Measurements from ENCODE around the gene FBXW7.

Gene FBXW7

DNA sequence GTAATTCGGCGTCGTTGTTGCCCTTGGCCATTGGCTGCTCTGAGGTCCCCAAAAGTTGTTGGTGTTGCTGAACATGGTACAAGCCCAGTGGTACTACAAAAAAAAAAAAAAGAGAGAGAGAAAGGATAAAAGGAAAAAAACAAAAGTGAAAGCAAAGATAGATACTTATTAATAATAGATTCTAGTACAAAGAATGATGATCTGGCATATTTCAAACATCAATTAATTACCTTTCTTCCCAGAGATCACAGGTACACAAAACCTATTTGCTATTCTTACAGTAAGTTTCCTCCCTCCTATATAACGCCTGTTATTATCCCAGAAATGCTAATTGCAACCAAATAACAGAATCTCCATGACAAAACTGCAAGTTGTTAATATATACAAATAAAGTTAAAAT is 188.9 kb downstream of the FBXW7 start:
- no peak overlapping the region for H3K4me3 ChIP-seq (ENCODE audit: low read length)
- no peaks in the 10 kb centered on the region for H3K27me3 ChIP-seq (ENCODE audit: control insufficient read depth, insufficient read depth, low read length)
- H3K4me1 ChIP-seq (ENCODE audit: control insufficient read depth, insufficient read depth, low read length) = no peaks in the 10 kb centered on the region
- H3K9ac ChIP-seq (ENCODE audit: low read length) = no peak overlapping the region
- no peak overlapping the region for H3K27ac ChIP-seq (ENCODE audit: low read depth, low read length)
- H3K36me3 ChIP-seq (ENCODE audit: control insufficient read depth, insufficient read depth, low read length) = no peaks in the 10 kb centered on the region

GRCh38 chr4:152346526-152346925 is 189.4 kb downstream of the FBXW7 start:
- Histone ChIP-seq H3K4me3 (ENCODE audit: low read length) (no peak overlapping the region), H3K27me3 (ENCODE audit: control insufficient read depth, insufficient read depth, low read length) (no peaks in the 10 kb centered on the region), H3K27ac (ENCODE audit: low read depth, low read length) (no peak overlapping the region), H3K4me1 (ENCODE audit: control insufficient read depth, insufficient read depth, low read length) (no peaks in the 10 kb centered on the region), H3K9ac (ENCODE audit: low read length) (no peak overlapping the region), H3K36me3 (ENCODE audit: control insufficient read depth, insufficient read depth, low read length) (no peaks in the 10 kb centered on the region)

- Histone ChIP-seq H3K4me3 (ENCODE audit: low read length) (no peak overlapping the region), H3K4me1 (ENCODE audit: control insufficient read depth, insufficient read depth, low read length) (no peaks in the 10 kb centered on the region), H3K36me3 (ENCODE audit: control insufficient read depth, insufficient read depth, low read length) (no peaks in the 10 kb centered on the region), H3K9ac (ENCODE audit: low read length) (no peak overlapping the region), H3K27me3 (ENCODE audit: control insufficient read depth, insufficient read depth, low read length) (no peaks in the 10 kb centered on the region), H3K27ac (ENCODE audit: low read depth, low read length) (no peak overlapping the region)
Measured at GRCh38 chr4:152344001-152344400, 191.9 kb downstream of the FBXW7 start.

GRCh38 chr4:152342293-152342692 is 193.6 kb downstream of the FBXW7 start:
- Histone ChIP-seq H3K27ac (ENCODE audit: low read depth, low read length) (no peak overlapping the region), H3K36me3 (ENCODE audit: control insufficient read depth, insufficient read depth, low read length) (no peaks in the 10 kb centered on the region), H3K27me3 (ENCODE audit: control insufficient read depth, insufficient read depth, low read length) (no peaks in the 10 kb centered on the region), H3K4me1 (ENCODE audit: control insufficient read depth, insufficient read depth, low read length) (no peaks in the 10 kb centered on the region), H3K9ac (ENCODE audit: low read length) (no peak overlapping the region), H3K4me3 (ENCODE audit: low read length) (no peak overlapping the region)

GRCh38 chr4:152340818-152341217 is 195.1 kb downstream of the FBXW7 start:
- Histone ChIP-seq H3K27me3 (ENCODE audit: control insufficient read depth, insufficient read depth, low read length) (no peaks in the 10 kb centered on the region), H3K9ac (ENCODE audit: low read length) (no peak overlapping the region), H3K4me1 (ENCODE audit: control insufficient read depth, insufficient read depth, low read length) (no peaks in the 10 kb centered on the region), H3K4me3 (ENCODE audit: low read length) (no peak overlapping the region), H3K36me3 (ENCODE audit: control insufficient read depth, insufficient read depth, low read length) (no peaks in the 10 kb centered on the region), H3K27ac (ENCODE audit: low read depth, low read length) (no peak overlapping the region)

DNA sequence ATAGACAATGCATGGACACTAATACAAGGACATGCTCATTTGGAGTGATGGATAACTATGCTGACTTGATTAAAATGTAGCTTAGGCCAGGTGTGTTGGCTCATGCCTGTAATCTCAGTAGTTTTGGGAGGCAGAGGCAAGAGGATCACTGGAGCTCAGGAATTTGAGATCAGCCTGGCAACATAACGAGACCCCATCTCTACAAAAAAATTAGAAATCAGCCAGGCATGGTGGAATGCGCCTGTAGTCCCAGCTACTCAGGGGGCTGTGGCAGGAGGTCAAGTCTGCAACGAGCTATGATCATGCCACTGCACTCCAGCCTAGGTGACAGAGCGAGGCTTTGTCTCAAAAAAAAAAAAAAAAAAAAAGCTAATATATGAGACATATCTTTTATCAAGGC is 196.3 kb downstream of the FBXW7 start:
- H3K36me3 ChIP-seq (ENCODE audit: control insufficient read depth, insufficient read depth, low read length) = no peaks in the 10 kb centered on the region
- H3K27ac ChIP-seq (ENCODE audit: low read depth, low read length) = no peak overlapping the region

GRCh38 chr4:152334931-152335330 is 201.0 kb downstream of the FBXW7 start:
- no peak overlapping the region for H3K9ac ChIP-seq (ENCODE audit: low read length)
- no peaks in the 10 kb centered on the region for H3K4me1 ChIP-seq (ENCODE audit: control insufficient read depth, insufficient read depth, low read length)
- H3K36me3 ChIP-seq (ENCODE audit: control insufficient read depth, insufficient read depth, low read length) = no peaks in the 10 kb centered on the region
- no peak overlapping the region for H3K4me3 ChIP-seq (ENCODE audit: low read length)
- H3K27me3 ChIP-seq (ENCODE audit: control insufficient read depth, insufficient read depth, low read length) = no peaks in the 10 kb centered on the region
- no peak overlapping the region for H3K27ac ChIP-seq (ENCODE audit: low read depth, low read length)

More for the DNA sequence above, 196.3 kb downstream of the FBXW7 start:
- H3K27me3 ChIP-seq (ENCODE audit: control insufficient read depth, insufficient read depth, low read length) = no peaks in the 10 kb centered on the region
- no peak overlapping the region for H3K9ac ChIP-seq (ENCODE audit: low read length)
- H3K4me3 ChIP-seq (ENCODE audit: low read length) = no peak overlapping the region
- no peaks in the 10 kb centered on the region for H3K4me1 ChIP-seq (ENCODE audit: control insufficient read depth, insufficient read depth, low read length)

- no peaks in the 10 kb centered on the region for H3K36me3 ChIP-seq (ENCODE audit: control insufficient read depth, insufficient read depth, low read length)
- no peak overlapping the region for H3K9ac ChIP-seq (ENCODE audit: low read length)
- H3K4me3 ChIP-seq (ENCODE audit: low read length) = no peak overlapping the region
- no peaks in the 10 kb centered on the region for H3K4me1 ChIP-seq (ENCODE audit: control insufficient read depth, insufficient read depth, low read length)
- no peaks in the 10 kb centered on the region for H3K27me3 ChIP-seq (ENCODE audit: control insufficient read depth, insufficient read depth, low read length)
- no peak overlapping the region for H3K27ac ChIP-seq (ENCODE audit: low read depth, low read length)
Measured at GRCh38 chr4:152331042-152331441, 204.8 kb downstream of the FBXW7 start.

DNA sequence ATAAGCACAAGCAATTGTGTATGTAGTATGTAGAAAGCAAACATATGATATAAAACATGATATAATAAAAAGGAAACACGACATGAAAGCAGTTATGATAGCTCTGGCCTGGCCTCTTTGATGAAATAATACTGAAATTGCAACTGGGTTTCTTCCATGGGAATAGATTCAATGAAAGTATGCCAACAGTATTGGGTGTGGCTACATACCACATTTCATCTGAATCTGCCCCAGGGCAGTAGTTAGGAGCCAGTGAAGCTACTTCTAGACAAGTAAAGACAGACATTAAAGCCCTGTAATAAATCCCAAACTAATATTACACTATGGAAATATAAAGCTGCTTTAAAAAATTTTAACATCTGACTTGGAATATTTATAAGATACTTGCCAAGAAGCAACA is 207.3 kb downstream of the FBXW7 start:
- H3K27ac ChIP-seq (ENCODE audit: low read depth, low read length) = no peak overlapping the region
- no peak overlapping the region for H3K9ac ChIP-seq (ENCODE audit: low read length)
- no peak overlapping the region for H3K4me3 ChIP-seq (ENCODE audit: low read length)
- no peaks in the 10 kb centered on the region for H3K4me1 ChIP-seq (ENCODE audit: control insufficient read depth, insufficient read depth, low read length)
- no peaks in the 10 kb centered on the region for H3K27me3 ChIP-seq (ENCODE audit: control insufficient read depth, insufficient read depth, low read length)
- no peaks in the 10 kb centered on the region for H3K36me3 ChIP-seq (ENCODE audit: control insufficient read depth, insufficient read depth, low read length)

GRCh38 chr4:152327606-152328453 is 208.1 kb downstream of the FBXW7 start:
- H3K36me3 ChIP-seq (ENCODE audit: control insufficient read depth, insufficient read depth, low read length) = peaks cover 3% of the 10 kb centered on the region
- no peak overlapping the region for H3K27ac ChIP-seq (ENCODE audit: low read depth, low read length)
- no peaks in the 10 kb centered on the region for H3K4me1 ChIP-seq (ENCODE audit: control insufficient read depth, insufficient read depth, low read length)
- H3K4me3 ChIP-seq (ENCODE audit: low read length) = no peak overlapping the region
- no peaks in the 10 kb centered on the region for H3K27me3 ChIP-seq (ENCODE audit: control insufficient read depth, insufficient read depth, low read length)
- H3K9ac ChIP-seq (ENCODE audit: low read length) = no peak overlapping the region

GRCh38 chr4:152325831-152326230 is 210.1 kb downstream of the FBXW7 start:
- H3K36me3 ChIP-seq (ENCODE audit: control insufficient read depth, insufficient read depth, low read length) = peaks cover 6% of the 10 kb centered on the region
- H3K27ac ChIP-seq (ENCODE audit: low read depth, low read length) = no peak overlapping the region
- no peaks in the 10 kb centered on the region for H3K27me3 ChIP-seq (ENCODE audit: control insufficient read depth, insufficient read depth, low read length)
- H3K9ac ChIP-seq (ENCODE audit: low read length) = no peak overlapping the region
- H3K4me3 ChIP-seq (ENCODE audit: low read length) = no peak overlapping the region
- no peaks in the 10 kb centered on the region for H3K4me1 ChIP-seq (ENCODE audit: control insufficient read depth, insufficient read depth, low read length)

DNA sequence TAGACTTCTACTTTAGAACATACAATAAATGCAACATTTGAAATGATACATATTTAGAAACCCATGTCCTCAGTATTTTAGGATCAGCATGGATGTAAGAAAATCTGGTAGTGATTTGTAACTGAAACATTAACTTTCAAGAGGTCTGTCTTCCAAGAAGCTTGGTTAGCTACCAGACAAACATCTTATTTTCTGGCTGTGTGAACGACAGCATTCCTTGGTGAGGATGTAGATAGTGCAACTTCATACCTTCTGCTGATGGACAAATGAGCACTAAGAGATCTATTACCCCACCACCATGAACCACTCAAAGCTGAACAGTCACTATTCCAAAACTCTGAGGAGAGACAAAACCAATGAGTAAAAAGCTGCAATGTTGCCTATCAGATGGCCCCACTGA is 212.7 kb downstream of the FBXW7 start:
- no peaks in the 10 kb centered on the region for H3K27me3 ChIP-seq (ENCODE audit: control insufficient read depth, insufficient read depth, low read length)
- no peak overlapping the region for H3K4me3 ChIP-seq (ENCODE audit: low read length)
- no peak overlapping the region for H3K9ac ChIP-seq (ENCODE audit: low read length)
- no peak overlapping the region for H3K27ac ChIP-seq (ENCODE audit: low read depth, low read length)
- no peaks in the 10 kb centered on the region for H3K4me1 ChIP-seq (ENCODE audit: control insufficient read depth, insufficient read depth, low read length)
- H3K36me3 ChIP-seq (ENCODE audit: control insufficient read depth, insufficient read depth, low read length) = peaks cover 6% of the 10 kb centered on the region

DNA sequence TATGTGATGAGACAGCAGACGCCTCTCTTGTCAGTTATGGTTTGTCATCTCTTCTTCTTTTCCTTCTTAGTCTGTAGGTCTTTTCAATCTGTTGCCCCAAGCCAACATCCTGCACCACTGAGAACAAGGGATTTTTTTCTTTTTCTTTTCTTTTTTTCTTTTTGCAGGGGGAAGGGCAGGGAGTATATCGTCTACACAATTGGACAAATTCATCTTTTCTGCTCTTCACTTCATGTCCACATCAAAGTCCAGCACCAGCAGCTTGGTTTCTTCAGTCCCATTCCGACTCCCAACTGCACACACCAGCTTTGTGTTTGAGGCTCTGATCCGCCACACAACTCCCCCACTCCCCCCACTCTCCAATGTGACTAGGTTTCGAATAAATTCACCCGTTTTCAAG is 213.2 kb downstream of the FBXW7 start:
- H3K9ac ChIP-seq (ENCODE audit: low read length) = no peak overlapping the region
- H3K4me3 ChIP-seq (ENCODE audit: low read length) = no peak overlapping the region
- H3K36me3 ChIP-seq (ENCODE audit: control insufficient read depth, insufficient read depth, low read length) = peaks cover 6% of the 10 kb centered on the region
- H3K27ac ChIP-seq (ENCODE audit: low read depth, low read length) = no peak overlapping the region
- H3K4me1 ChIP-seq (ENCODE audit: control insufficient read depth, insufficient read depth, low read length) = no peaks in the 10 kb centered on the region
- H3K27me3 ChIP-seq (ENCODE audit: control insufficient read depth, insufficient read depth, low read length) = no peaks in the 10 kb centered on the region

Data from rectal smooth muscle tissue (tissue), 1 donor.